NCI-H1436 (cell line): Measurements from ENCODE around the gene SETD6.
"Not testable (repeated sequence)": the region's sequence is repeated elsewhere in the genome, so short reads cannot be mapped to it uniquely, and the experiment has no call there.

ENCODE experiments used
- DNase-seq: peaks from one replicate; lab custom pipeline; 2025; lab: John Stamatoyannopoulos, UW

Gene SETD6

DNA sequence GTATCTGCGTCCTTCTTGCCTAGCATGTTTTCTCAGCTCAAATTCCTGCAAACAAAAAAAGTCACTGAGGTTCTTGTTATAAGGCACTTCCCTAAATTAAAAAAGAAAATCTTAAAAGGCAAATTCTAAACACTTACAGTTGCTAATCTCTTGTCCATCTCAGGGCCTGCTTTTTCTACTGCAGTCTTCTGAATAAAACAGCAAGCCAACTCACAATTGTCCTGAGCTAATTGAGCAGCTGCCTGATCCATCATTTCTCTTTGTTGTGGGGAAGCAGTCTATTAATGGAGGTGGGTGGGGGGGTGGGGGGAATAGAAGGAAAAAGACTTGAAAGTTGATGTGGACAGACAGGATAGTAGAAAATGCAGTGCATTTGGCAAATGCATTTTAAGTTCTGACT, 27.0 kb downstream of the SETD6 start:
- DNase-seq = no peak

DNA sequence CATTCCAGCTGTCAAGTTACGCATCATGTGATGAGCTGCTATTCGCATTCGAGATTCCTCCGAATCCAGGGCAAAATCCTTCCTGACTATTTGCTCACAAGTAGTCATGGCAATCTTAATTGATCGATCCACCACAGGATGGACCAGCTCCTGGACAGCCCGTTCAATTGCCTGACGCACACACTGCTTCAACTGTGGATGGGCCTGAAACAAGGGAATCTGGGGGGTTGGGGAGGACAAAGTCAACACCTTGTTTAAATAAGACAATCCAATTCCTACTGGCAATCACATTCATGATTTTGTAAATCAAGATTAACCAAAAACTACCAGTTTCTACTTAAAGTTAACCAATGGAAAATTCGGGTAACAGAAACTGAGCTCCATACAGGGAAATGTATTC, 28.4 kb downstream of the SETD6 start:
- DNase-seq = no peak

DNA sequence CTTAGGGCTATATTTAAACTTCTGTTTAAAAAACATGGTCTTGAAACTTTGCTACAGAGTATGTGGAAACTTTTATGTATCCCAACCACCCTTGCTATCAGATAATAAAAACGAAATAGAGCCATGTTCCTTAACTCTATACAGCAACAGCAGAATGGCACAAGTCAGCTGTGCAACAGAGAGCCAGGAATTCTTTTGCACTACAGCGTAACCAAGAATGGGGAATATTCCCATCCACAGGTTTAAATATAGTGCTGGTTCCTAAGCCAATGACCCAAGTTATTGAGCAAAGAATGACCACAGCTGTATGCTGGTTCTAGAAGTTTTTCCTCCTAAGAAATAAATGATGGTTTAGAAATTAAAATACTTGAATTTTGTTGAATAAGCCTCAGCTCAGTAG, 33.1 kb downstream of the SETD6 start:
- no peak for DNase-seq

DNA sequence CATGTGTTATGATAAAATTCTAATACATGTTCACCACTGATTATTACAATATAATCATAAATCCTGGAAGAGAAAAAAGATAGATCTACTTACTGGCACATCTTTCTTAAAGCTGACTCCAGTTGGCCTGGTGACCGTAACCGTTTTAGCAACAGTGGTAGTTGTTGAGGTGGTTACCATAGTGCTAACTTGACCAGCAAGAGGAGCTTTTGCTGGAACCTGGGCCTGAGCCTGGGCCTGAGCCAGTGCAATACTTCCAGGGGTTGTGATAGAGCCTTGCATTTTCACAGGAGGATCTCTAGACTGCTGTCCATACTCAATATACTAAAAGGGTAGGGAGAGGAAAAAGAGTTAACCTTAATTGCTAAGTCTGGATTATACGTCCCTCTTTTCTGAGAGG, 36.2 kb downstream of the SETD6 start:
- DNase-seq = no peak

DNA sequence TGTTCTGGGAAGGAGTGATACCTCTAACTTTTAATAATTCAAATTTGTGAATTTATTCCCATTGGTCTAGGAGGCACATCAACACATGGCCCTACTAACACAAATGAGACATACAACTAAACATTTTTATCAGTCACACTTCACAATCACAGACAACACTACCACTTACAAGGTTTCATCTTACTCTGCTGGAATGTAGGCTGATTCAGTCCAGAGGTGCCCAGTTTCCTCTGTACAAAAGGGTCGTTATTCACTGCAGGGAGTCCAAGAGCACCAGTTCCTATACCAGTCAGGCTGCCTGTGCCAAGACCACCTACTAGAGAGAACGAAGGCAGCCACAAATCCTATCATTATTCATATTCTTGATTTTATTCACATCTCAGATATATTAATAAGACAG, 41.4 kb downstream of the SETD6 start:
- no peak for DNase-seq

DNA sequence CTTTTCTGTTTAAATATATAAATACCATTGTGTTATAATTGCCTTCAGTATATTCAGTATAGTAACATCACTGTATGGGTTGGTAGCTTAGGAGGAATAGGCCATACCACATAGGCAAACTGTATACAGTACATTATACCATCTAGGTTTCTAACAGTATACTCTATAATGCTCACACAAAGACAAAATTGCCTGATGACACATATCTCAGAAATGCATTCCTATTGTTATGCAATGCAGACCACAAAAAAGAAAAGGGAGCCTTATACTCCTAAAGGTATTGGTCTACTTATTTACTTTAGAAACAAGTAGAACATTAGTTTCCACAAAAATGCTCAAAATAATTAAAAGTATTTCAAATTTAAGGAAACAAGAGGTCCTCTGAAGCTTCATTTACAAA, 47.9 kb downstream of the SETD6 start:
- DNase-seq = no peak

DNA sequence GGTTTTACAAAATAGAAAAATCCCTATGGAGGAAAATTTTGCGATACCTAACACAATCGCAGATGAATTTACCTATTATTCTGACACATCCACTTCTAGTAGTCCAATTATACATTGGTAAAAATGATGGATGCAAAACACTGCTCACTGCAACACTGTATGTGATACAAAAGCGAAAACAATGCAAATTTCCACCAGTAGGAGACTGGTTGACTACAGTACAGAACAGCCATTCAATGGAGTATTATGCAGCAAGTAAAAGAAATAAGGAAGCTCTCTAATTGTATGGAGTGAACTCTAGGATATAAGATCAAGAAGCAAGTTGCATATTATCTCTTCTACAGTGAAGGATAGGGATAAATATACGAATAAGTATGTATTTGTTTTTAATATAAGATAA, 48.5 kb downstream of the SETD6 start:
- DNase-seq = no peak

DNA sequence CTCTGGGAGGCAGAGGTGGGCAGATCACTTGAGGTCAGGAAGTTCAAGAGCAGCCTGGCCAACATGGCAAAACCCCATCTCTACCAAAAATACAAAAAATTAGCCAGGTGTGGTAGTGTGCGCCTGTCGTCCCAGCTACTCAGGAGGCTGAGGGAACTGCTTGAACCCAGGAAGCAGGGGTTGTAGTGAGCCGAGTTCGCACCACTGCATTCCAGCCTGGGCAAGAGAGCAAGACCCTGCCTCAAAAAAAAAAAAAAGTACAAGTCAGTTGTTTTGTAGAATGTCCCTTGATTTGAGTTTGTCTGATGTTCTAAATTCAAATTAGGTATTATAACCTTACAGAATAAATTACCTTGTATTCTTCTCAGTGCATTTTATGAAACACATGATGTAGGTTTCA, 50.4 kb downstream of the SETD6 start:
- not testable (repeated sequence) for DNase-seq
